HepG2 (cell line): ENCODE results near the gene CEP44. TPM values are rescaled to one million over a fixed set of nuclear protein-coding genes. Genes with fewer than 3 reads are reported as not detected.
A peak's percentile ranks its signal among the peaks of the same experiment; 100 is the strongest.

Experiments
- ADNP ChIP-seq: sonication (generic); formaldehyde crosslinking; IDR thresholded peaks from 2 replicates; pipeline ENCODE4 v1.4.0; 2020; ENCODE audit warnings: missing genetic modification reagents
- ATF7-NPFF ChIP-seq: sonication (generic); formaldehyde crosslinking; IDR thresholded peaks from 2 replicates; pipeline ENCODE4 v1.8.1; 2023; ENCODE audit warnings: mild to moderate bottlenecking, low read depth, missing genetic modification reagents, moderate library complexity
- BCL6 ChIP-seq: IDR thresholded peaks from 2 replicates; pipeline ENCODE4 v1.6.1; 2016; ENCODE audit warnings: missing genetic modification reagents, missing compliant biosample characterization
- FOXO1 ChIP-seq: sonication (generic); formaldehyde crosslinking; IDR thresholded peaks from 2 replicates; pipeline ENCODE4 v1.4.0; 2020; ENCODE audit warnings: missing genetic modification reagents
- HNF1B ChIP-seq: sonication (generic); formaldehyde crosslinking; IDR thresholded peaks from 2 replicates; pipeline ENCODE4 v1.5.1; 2020; ENCODE audit warnings: mild to moderate bottlenecking, moderate library complexity, missing genetic modification reagents
- KLF15 ChIP-seq: sonication (generic); formaldehyde crosslinking; IDR thresholded peaks from 2 replicates; pipeline ENCODE4 v1.8.1; 2023; ENCODE audit warnings: borderline replicate concordance, mild to moderate bottlenecking, inconsistent platforms, missing genetic modification reagents, mixed read lengths
- NAIF1 ChIP-seq: sonication (generic); formaldehyde crosslinking; IDR thresholded peaks from 2 replicates; pipeline ENCODE4 v1.5.0; 2020; ENCODE audit warnings: mild to moderate bottlenecking, missing genetic modification reagents, borderline replicate concordance
- THAP11 ChIP-seq: IDR thresholded peaks from 2 replicates; pipeline ENCODE4 v1.6.1; 2016; ENCODE audit warnings: missing biosample characterization, missing genetic modification reagents
- ZFP36L2 ChIP-seq: sonication (generic); formaldehyde crosslinking; IDR thresholded peaks from 2 replicates; pipeline ENCODE4 v1.4.0; 2020; ENCODE audit warnings: missing genetic modification reagents
- ZNF281 ChIP-seq: sonication (generic); formaldehyde crosslinking; IDR thresholded peaks from 2 replicates; pipeline ENCODE4 v1.4.0; 2020; ENCODE audit warnings: missing genetic modification reagents, borderline replicate concordance
- ZNF34 ChIP-seq: sonication (generic); formaldehyde crosslinking; IDR thresholded peaks from 2 replicates; pipeline ENCODE4 v1.4.0; 2020; ENCODE audit warnings: mild to moderate bottlenecking, missing genetic modification reagents, borderline replicate concordance
- ZNF576 ChIP-seq: sonication (generic); formaldehyde crosslinking; IDR thresholded peaks from 2 replicates; pipeline ENCODE4 v1.4.0; 2020; ENCODE audit warnings: mild to moderate bottlenecking, missing genetic modification reagents
- ZNF772 ChIP-seq: sonication (generic); formaldehyde crosslinking; IDR thresholded peaks from 2 replicates; pipeline ENCODE4 v1.5.0; 2020; ENCODE audit warnings: mild to moderate bottlenecking, missing genetic modification reagents
- polyA plus RNA-seq, 8 experiments: library from polyadenylated mRNA; depleted of rRNA in 3 of 8; stranded (reverse) in 7 of 8; unstranded in 1 of 8; fragments of >200 nt; fragmentation: Illumina TruSeq in 4 of 8; extraction: Trizol in 4 of 8; gene quantifications; 2 replicates each; pipeline versions ENCODE4 v1.2.1 to v1.2.3, GENCODE V29; 2011 to 2016; ENCODE audit warnings: low read depth in 4 of 8, missing spikeins in 1 of 8, mixed read lengths in 1 of 8; ENCODE audit not compliant: insufficient read depth in 1 of 8
- total RNA-seq, 5 experiments: library from RNA; depleted of rRNA; stranded (reverse); fragments of >200 nt; fragmentation: Illumina TruSeq; extraction: Trizol; gene quantifications; 2 replicates each; pipeline ENCODE4 v1.2.3, GENCODE V29; 2016; ENCODE audit warnings: low read depth in 1 of 5
- TF ChIP-seq, protein P1 (sequence below): sonication (generic); formaldehyde crosslinking; IDR thresholded peaks from 2 replicates; pipeline ENCODE4 v1.4.0; 2020; ENCODE audit warnings: mild to moderate bottlenecking, missing genetic modification reagents

The CEP44 gene
- total and polyA plus RNA-seq, 2 of the 13 experiments (the other 11 are each of a cell fraction or from before 2014, with no cell fraction given) = 5.5 to 11.9 TPM

DNA sequence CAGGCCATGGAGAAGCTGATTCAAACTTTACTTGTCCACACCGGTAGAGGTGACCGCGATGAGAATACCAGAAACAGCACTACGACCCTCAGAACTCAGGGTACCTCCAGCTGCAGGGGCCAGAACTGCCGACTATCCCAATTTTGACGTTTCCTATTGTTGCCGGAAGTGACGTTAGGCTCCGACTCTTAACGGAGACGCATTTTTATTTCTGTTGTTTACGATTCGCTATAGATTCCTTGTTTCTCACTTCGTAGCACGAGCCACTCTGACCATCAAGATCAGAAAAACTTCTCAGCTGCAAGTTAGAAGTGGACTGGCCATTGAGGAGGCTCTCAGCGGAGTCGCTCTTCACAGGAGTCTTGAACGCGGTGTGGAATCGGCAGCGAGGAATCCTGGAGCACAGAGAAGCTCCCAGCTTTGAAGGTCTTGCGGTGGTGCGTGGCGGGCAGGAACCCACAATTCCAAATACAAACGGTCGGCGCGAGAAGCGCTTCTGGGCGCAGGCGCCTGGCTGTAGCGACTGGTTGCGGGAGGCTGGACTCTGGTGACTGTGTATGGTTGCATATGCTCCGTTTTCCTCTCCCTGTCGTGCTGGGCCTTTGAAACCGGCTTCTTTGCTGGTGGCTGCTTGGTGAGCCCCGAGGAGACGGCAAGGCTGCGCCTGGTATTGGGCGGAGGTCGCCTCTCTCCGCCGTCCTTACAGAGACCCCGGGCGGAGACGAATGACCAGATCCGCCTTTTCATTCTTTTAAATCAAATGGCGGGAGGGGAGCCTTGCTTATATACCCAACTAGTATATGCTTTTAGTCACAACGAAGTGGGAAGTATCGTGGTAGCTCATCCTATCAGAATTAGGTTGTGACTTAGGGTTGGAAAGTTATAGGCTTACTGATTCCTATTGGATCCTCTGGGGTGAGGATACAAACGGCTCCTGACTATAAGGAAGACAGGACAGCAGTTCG is at the start of gene CEP44, which contains the start of gene FBXO8 (continued):
- TF ChIP-seq ZNF576 (CRISPR knock-in tag) = no peak
- 0 out of 2 replicates have a peak, but pooled peaks have one; percentile 79 for TF ChIP-seq ZNF34 (CRISPR knock-in tag)
- TF ChIP-seq KLF15 = peak; percentile 76; the same call in 1 of the 2 replicates
- peak; percentile 65; the same call in 1 of the 2 replicates for TF ChIP-seq ZNF772 (CRISPR knock-in tag)
- peak; percentile 52; the same call in 1 of the 2 replicates for TF ChIP-seq ATF7-NPFF (CRISPR knock-in tag)
- TF ChIP-seq BCL6 (CRISPR knock-in tag) = peak; percentile 23; the same call in 1 of the 2 replicates
- TF ChIP-seq, protein P1, sequence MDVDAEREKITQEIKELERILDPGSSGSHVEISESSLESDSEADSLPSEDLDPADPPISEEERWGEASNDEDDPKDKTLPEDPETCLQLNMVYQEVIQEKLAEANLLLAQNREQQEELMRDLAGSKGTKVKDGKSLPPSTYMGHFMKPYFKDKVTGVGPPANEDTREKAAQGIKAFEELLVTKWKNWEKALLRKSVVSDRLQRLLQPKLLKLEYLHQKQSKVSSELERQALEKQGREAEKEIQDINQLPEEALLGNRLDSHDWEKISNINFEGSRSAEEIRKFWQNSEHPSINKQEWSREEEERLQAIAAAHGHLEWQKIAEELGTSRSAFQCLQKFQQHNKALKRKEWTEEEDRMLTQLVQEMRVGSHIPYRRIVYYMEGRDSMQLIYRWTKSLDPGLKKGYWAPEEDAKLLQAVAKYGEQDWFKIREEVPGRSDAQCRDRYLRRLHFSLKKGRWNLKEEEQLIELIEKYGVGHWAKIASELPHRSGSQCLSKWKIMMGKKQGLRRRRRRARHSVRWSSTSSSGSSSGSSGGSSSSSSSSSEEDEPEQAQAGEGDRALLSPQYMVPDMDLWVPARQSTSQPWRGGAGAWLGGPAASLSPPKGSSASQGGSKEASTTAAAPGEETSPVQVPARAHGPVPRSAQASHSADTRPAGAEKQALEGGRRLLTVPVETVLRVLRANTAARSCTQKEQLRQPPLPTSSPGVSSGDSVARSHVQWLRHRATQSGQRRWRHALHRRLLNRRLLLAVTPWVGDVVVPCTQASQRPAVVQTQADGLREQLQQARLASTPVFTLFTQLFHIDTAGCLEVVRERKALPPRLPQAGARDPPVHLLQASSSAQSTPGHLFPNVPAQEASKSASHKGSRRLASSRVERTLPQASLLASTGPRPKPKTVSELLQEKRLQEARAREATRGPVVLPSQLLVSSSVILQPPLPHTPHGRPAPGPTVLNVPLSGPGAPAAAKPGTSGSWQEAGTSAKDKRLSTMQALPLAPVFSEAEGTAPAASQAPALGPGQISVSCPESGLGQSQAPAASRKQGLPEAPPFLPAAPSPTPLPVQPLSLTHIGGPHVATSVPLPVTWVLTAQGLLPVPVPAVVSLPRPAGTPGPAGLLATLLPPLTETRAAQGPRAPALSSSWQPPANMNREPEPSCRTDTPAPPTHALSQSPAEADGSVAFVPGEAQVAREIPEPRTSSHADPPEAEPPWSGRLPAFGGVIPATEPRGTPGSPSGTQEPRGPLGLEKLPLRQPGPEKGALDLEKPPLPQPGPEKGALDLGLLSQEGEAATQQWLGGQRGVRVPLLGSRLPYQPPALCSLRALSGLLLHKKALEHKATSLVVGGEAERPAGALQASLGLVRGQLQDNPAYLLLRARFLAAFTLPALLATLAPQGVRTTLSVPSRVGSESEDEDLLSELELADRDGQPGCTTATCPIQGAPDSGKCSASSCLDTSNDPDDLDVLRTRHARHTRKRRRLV = peak; percentile 66; the same call in 1 of the 2 replicates
- TF ChIP-seq ZNF281 (CRISPR knock-in tag) = no peak
- TF ChIP-seq THAP11 (CRISPR knock-in tag) = peak; percentile 90
- TF ChIP-seq ADNP = no peak
- TF ChIP-seq ZFP36L2 = no peak
- TF ChIP-seq FOXO1 (CRISPR knock-in tag) = peak; percentile 52; the same call in 1 of the 2 replicates
- TF ChIP-seq NAIF1 (CRISPR knock-in tag) = no peak
- peak; percentile 48; the same call in 1 of the 2 replicates for TF ChIP-seq HNF1B (CRISPR knock-in tag)
